Measurements from ENCODE around the gene IFNE. TPM values are rescaled to one million over a fixed set of nuclear protein-coding genes. Genes with fewer than 3 reads are reported as not detected.
"Not testable (repeated sequence)": the region's sequence is repeated elsewhere in the genome, so short reads cannot be mapped to it uniquely, and the experiment has no call there.

The IFNE gene
- total RNA-seq, 1 experiment from 2014 or later = 0.34 TPM

GRCh38 chr9:21443849-21444625 lies 38.1 kb downstream of the IFNE start:
- ChIA-PET POLR2A (no interaction called here), CTCF (interaction anchor here (0.6 to 1.4 kb wide), 2 partner anchors 10 to 1353 kb away, joined by 3 read pairs; no protein-coding TSS in a partner anchor)
- intact Hi-C loops (cut with micrococcal nuclease; ENCODE audit: unreplicated experiment) = no loop called here
- H3K4me3 Mint-ChIP-seq (ENCODE audit: unreplicated experiment) = no peak overlapping the region
- BruUV-seq (replicated peaks) = no TSS peak
- no peaks in the 10 kb centered on the region for H3K27me3 ChIP-seq (replicated peaks; ENCODE audit: control insufficient read depth, insufficient read depth, low read length)
- TF ChIP-seq CTCF (IDR thresholded peaks at IDR 0.05; ENCODE audit: insufficient read depth in 1 of 2, low read depth in 1 of 2, low read length in 1 of 2, severe bottlenecking in 1 of 2, unreplicated experiment in 1 of 2) = no peak
- DNase-seq = no peak
- H3K27me3 Mint-ChIP-seq (ENCODE audit: insufficient read depth, unreplicated experiment) = no peaks in the 10 kb centered on the region
- no peak overlapping the region for H3K27ac Mint-ChIP-seq (ENCODE audit: unreplicated experiment)
- no peaks in the 10 kb centered on the region for H3K36me3 ChIP-seq (ENCODE audit: control insufficient read depth, insufficient read depth, low read length)
- no peaks in the 10 kb centered on the region for H3K4me1 ChIP-seq
- no peaks in the 10 kb centered on the region for H3K4me1 Mint-ChIP-seq (ENCODE audit: low read depth, unreplicated experiment)
- H3K36me3 Mint-ChIP-seq (ENCODE audit: insufficient read depth, unreplicated experiment) = no peaks in the 10 kb centered on the region
- H3K4me3 ChIP-seq (ENCODE audit: low read depth, low read length) = no peak overlapping the region
- H3K9me3 ChIP-seq = no peaks in the 10 kb centered on the region
- H3K9me3 Mint-ChIP-seq (ENCODE audit: unreplicated experiment) = no peaks in the 10 kb centered on the region

GRCh38 chr9:21440139-21440538 lies 42.0 kb downstream of the IFNE start, which contains the start of gene IFNA1:
IFNA1 (plus strand) TSS chr9:21440439; CDS start chr9:21440508, 69 bp downstream.
- CTCF ChIA-PET = no interaction called here
- H3K4me1 Mint-ChIP-seq (ENCODE audit: low read depth, unreplicated experiment) = no peaks in the 10 kb centered on the region
- no peaks in the 10 kb centered on the region for H3K27me3 Mint-ChIP-seq (ENCODE audit: insufficient read depth, unreplicated experiment)
- H3K4me3 Mint-ChIP-seq (ENCODE audit: unreplicated experiment) = no peak within 1 kb of the TSS
- POLR2A ChIA-PET = no interaction called here
- H3K27ac Mint-ChIP-seq (ENCODE audit: unreplicated experiment) = no peak within 1 kb of the TSS
- H3K4me3 ChIP-seq (ENCODE audit: low read depth, low read length) = no peak within 1 kb of the TSS
- H3K9me3 Mint-ChIP-seq (ENCODE audit: unreplicated experiment) = no peaks in the 10 kb centered on the region
- H3K9me3 ChIP-seq = no peaks in the 10 kb centered on the region
- no peaks in the 10 kb centered on the region for H3K27me3 ChIP-seq (replicated peaks; ENCODE audit: control insufficient read depth, insufficient read depth, low read length)
- no peak for TF ChIP-seq CTCF (IDR thresholded peaks at IDR 0.05; ENCODE audit: insufficient read depth in 1 of 2, low read depth in 1 of 2, low read length in 1 of 2, severe bottlenecking in 1 of 2, unreplicated experiment in 1 of 2)
- BruUV-seq (replicated peaks) = no TSS peak
- no peaks in the 10 kb centered on the region for H3K36me3 Mint-ChIP-seq (ENCODE audit: insufficient read depth, unreplicated experiment)
- H3K4me1 ChIP-seq = no peaks in the 10 kb centered on the region
- intact Hi-C loops (cut with micrococcal nuclease; ENCODE audit: unreplicated experiment) = no loop called here
- no peaks in the 10 kb centered on the region for H3K36me3 ChIP-seq (ENCODE audit: control insufficient read depth, insufficient read depth, low read length)
- no peak for DNase-seq

- BruUV-seq (replicated peaks); POLR2A ChIA-PET: not testable (repeated sequence)
These were observed 47.1 kb downstream of the IFNE start for GRCh38 chr9:21435015-21435383.

More at GRCh38 chr9:21435015-21435383, 47.1 kb downstream of the IFNE start:
- CTCF ChIA-PET = interaction anchor here (1.0 to 2.5 kb wide), 13 partner anchors 9 to 354 kb away, joined by 3 to 38 read pairs (median 5); no protein-coding TSS in a partner anchor
- H3K4me1 ChIP-seq; H3K4me1 Mint-ChIP-seq (ENCODE audit: low read depth, unreplicated experiment); H3K36me3 Mint-ChIP-seq (ENCODE audit: insufficient read depth, unreplicated experiment); H3K27me3 ChIP-seq (replicated peaks; ENCODE audit: control insufficient read depth, insufficient read depth, low read length); intact Hi-C loops (cut with micrococcal nuclease; ENCODE audit: unreplicated experiment); H3K36me3 ChIP-seq (ENCODE audit: control insufficient read depth, insufficient read depth, low read length); H3K27ac Mint-ChIP-seq (ENCODE audit: unreplicated experiment); H3K27me3 Mint-ChIP-seq (ENCODE audit: insufficient read depth, unreplicated experiment); H3K4me3 ChIP-seq (ENCODE audit: low read depth, low read length); H3K9me3 Mint-ChIP-seq (ENCODE audit: unreplicated experiment); DNase-seq; H3K4me3 Mint-ChIP-seq (ENCODE audit: unreplicated experiment); H3K9me3 ChIP-seq: not testable (repeated sequence)

All from Caco-2 (cell line).